ENCODE results near the gene CREG2.

The CREG2 gene

DNA sequence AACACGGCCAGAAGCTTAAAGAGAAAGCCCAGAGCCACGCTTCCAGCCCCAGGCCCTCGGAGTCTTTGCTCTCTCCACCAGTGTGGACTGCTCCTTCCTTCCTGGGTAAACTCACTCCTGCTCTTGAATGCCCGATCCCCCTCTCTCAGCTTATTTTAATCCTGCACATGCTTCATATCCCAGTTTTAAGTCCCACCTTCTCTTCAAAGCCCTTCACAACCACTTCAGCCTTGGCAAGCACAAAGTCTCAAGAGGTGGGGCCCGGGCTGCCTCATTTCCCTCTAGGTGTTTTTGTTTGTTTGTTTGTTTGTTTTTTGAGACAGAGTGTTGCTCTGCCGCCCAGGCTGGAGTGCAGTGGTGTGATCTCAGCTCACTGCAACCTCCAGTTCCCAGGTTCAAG lies 21.6 kb upstream of the CREG2 start:
- DNase-seq (ENCODE audit: low spot score), result no peak

DNA sequence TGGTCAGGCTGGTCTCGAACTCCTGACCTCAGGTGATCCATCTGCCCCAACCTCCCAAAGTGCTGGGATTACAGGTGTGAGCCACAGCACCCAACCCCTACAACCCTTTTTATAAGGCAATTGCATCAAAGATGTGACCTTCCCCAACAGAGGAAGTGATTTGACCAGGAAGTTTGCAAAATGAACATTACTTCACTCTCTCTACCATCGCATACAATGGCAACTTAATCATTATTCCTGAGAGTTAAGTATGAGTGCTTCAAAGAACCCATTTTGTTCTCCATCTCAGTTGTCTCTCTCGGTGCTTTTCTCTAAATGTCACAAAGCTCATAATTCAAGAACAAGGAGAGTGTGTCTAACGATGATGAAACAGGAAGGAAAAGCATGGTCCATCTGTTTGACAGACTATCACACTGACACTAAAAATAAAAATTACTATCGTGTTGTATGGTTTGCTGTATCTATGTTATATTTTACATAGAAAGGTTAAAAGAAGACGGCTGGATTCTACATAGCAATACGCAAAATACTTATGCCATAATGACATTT lies 18.1 kb upstream of the CREG2 start:
- no peak for DNase-seq (ENCODE audit: low spot score)

DNA sequence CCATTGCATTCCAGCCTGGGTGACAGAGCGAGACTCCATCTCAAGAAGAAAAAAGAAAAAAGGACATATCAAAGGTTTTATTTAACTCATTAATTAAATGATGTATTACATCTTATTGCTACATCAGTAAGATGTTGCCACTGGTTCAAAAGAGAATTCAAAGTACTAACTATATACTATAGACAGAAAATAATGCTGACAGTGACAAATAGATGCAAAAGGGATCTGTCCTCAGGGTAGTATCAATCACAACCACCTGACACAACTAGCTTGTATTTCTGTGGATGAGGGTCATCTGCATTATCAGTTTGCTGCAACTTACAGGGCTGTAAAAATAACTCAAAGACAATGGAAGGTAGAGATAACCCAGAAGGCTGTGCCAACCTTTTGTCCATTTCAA lies 16.4 kb upstream of the CREG2 start:
- no peak for DNase-seq (ENCODE audit: low spot score)

DNA sequence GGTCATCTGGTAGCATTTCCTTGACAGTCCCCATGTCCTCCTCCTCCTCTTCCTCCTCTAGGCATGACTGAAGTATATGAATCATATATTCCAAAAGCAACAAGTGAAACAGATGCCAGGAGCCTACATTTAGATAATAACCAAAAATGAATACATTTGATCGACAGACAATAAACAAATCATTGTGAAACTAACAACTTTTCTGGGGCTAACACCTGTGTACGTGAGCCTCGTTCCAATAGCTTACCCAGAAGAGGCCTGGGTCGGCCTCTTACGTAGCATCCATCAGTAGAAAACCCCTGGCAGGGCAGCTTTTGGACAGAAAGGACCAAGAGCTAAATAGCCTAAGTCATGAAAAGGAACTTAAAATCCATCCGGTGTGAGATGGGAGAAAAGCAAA lies 15.3 kb upstream of the CREG2 start:
- peak; percentile 37 for DNase-seq (ENCODE audit: low spot score)

DNA sequence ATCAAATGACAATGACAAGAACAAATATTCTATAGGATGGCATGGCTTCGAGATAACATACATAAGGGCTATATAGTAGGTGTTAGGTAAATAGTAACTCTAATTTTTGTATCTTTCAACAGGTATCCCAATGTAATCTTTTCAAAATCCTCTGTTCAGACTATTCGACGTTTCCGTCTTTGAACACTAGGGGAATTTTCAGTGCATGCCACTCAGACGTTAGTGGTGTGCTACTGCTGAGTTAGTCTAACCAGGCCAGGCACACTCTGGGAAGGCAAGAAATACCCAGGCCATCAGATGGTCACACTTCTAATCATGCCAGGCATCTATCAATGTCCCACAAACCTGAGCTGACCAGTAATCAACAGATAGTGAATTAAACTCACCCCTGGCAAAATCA lies 14.6 kb upstream of the CREG2 start:
- DNase-seq (ENCODE audit: low spot score), result no peak

DNA sequence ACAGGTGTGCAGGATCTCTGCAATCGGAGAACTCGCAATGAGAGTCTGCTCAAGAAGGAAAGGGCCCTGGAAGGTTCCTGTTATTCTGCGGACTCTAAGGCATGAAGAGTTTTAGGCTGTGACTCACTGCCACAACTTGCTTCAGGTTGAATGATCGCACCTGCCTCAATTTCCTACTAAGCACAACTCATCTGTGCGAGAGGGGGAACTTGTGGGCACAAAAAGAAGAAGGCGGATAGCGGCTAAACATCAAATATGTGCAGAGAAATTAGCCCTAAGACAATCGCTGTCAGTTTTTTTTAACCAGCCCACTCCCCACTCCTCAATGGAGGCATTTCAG lies 14.0 kb upstream of the CREG2 start:
- DNase-seq (ENCODE audit: low spot score), result no peak

DNA sequence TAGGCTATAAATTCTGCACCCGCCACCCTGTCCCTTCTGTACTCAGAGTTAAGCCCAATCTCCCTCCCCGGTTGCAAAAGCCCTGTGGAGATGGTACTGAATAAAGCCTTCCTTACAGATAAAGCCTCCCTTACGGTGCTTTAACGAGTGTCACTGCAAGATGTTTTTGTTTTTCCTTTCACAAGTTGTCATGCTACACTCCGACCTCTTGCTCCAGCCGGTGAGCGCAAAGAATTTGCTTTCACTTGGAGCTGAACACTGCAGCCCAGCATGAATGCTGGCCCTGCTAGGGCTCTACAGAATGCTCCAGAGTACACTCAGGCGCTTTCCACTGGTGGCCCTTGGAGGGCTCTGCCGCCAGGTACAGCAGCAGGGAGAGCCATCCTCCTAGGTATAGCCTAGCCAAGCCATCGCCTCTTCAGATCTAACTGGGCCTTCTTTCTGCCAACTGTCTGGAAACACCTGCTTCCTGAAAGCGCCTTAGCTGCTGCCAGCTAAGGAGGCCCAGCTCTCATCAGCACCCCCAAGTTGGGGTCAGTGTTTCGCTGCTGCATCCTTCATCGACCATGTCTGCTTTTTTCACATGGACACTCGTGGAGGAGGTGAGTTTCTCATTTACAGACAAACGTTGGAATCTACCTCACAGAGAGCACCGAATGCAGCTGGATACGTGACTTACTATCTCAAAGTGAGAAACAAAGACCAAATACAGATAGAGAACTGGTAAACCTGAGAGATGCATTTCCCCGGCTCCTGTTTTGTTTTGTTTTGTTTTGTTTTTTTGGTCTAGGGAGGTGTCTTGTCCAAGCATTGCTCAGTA lies 13.4 kb upstream of the CREG2 start:
- no peak for DNase-seq (ENCODE audit: low spot score)

DNA sequence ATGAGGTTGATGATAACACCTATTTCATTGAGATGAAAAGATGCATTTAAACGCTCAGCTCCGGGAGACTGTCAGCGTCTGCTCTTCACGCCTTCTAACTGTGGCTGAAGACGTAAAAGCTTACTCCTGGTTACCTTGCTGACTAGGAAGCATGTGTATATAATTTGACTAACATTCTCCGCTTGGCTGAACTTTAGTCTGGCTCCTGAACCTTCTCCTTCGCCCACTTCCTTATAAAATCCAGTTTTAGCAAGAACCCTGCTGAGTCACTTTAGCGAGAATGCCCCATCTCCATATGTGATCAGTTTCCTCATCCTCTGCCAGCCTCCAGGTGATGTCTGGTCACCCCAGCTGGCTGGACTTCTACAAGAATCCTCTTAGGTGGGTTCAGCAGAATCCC lies 12.7 kb upstream of the CREG2 start:
- DNase-seq (ENCODE audit: low spot score), result no peak

DNA sequence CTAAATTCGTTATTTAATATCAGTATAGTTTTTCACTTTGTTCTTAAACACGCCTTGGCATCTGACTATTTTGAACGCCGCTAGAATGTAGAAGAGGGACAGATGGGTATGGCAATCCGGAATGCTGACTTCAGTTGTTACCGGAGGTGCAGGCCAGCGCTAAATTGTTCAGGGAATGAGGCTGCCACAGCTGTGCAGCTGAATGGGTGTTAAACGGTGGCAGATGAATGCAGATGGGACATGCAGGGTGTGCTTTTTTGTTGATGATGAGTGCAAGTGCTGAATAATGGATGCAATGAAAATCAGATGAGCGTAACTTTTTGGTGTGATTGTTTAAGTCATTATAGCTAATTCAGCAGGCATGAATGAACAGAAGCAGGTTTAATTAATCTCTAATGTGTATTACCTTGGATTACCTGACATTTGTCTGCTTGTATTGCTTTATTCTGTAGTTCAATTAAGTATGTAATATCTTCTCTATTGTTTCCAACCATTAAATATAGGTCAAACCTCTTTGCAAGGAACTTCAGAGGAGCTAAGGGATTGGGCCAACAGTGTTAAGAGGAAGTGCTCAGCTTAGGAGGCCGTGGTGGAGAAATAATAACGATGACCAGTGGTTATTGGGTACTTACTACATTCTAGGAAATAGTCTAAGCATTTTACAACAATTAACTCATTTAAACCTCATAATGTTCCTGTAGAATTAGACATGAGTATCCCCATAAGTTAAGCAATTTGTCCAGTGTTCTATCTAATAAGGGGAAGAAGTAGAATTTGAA lies 11.9 kb upstream of the CREG2 start:
- DNase-seq (ENCODE audit: low spot score), result no peak

DNA sequence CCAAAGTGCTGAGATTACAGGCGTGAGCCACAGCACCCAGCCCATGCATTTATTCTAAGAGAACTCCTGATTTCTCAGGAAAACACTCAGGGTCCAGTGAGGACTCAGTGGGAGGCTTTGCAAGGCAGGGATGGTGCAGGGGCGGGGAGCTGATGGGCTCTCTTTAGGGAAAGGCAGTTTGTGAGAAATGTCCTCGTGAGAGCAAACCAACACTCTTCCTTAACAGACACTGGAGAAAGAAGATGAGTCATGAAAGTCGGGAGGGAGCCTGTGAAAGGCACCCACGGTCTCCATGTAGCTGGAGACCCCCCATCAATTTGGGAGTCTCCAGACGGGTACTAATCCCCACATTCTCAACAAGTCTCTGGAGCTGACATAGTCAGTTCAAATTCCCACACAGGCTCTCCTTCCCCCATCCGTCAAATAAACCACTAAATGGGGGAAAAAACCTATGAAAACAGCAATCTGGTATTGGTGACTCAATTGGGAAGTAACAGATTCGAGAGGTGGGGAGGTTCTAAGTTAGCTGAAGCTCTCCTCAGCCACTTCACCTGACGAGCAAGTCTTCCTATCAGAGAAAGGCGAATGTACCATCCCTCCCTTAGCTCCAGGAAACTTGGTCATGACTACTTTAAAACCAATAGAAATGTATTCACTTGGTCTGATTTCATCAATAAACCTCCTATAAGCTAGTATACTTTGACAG lies 11.0 kb upstream of the CREG2 start:
- DNase-seq (ENCODE audit: low spot score), result peak; percentile 55

DNA sequence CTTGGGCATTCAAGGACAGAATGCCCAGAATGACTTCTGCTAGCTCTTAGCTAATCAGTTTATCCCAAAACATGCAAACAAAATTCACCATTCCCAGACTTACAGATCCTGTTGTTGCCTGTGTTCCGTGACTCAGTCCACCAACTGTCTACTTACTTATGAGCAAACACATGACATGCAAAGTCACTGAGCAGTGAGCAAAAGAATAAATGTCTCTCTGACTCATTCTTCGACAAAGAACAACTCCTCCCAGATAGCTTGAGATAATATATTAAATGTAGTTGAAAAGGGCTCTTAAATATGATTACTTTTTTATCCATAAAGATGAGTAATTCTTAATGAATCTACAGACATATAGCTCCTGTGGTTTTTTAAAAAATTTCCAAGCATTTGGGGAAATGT lies 9.0 kb upstream of the CREG2 start:
- peak; percentile 39 for DNase-seq (ENCODE audit: low spot score)

DNA sequence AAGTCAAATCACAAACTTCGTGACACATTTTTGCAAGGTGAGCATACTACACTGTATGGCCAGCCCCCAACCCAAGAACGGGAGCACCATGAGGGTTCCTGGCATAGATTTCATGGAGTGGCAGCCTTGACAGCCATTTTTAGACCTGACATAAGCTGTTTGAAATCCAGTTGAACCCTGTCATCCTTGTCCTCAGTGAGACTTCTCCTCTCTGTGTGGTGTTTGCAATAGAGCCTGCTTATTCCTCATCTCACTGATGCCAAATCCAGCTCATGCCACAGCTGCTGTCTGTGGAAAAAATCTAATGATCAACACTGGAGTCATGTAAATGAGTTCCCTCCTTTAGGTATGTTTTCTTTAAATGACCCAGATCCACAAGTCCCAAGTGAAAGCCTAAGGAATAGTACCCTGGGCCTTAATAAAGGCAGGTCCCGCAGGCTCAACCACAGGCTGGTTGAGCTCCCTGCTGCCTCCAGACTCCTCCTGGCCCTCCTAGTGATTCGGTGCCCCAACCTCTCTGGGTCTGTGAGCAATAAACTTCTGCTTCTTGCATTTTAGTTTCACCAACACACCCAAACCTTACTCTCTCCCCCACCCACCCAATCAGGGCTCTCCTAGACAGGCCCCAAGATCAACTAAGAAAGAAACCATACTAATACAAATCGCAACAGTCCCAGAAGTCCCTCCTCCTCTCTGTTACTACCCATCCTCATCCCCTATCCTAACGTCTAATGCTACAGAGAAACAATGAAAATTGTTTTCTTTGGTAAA lies 8.4 kb upstream of the CREG2 start:
- DNase-seq (ENCODE audit: low spot score), result peak; percentile 32

DNA sequence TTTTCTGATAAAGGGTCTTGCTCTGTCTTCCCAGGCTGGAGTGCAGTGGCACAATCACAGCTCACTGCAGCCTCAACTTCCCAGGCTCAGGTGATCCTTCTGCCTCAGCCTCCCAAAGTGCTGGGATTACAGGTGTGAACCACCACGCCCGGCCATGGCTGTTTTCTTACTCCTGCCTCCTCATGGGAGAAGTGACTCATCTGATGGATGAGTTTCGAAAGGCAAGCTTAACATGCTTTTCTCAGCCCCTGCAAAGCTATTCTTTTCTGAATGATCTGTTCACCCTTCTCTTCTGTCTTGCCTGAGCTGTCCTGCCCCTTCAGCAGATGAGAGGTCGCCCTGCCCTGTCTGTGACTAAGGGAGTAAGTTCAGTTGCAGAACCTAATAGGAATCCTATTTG lies 929 bp upstream of the CREG2 start:
- no peak for DNase-seq (ENCODE audit: low spot score)

DNA sequence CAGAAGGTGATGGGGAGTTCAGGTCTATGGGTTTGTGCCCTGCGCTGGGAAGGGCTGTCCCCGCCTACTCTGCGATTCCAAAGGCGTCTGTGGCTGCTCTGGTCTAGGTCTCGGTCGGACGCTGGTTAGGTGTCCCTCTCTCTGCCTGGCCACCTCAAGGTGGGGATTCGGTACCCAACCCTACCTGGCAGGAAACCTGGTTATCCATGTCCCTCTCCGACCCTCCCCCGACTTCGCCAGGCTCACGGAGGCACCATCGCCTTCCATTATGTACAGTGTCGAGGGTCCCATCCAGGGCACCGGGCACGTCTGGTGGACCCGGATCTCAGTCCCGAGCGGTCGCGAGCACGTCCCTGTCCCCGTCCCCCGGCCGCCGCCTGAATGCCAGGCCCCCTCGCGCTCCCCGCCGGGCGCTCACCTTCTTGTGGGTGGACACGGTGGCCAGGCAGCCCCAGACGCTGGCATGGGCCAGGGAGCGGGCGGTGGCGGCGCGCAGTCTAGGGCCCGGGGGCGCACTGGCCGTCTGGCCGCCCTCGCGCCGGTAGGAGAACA lies 628 bp downstream of the CREG2 start:
- DNase-seq (ENCODE audit: low spot score), result no peak

DNA sequence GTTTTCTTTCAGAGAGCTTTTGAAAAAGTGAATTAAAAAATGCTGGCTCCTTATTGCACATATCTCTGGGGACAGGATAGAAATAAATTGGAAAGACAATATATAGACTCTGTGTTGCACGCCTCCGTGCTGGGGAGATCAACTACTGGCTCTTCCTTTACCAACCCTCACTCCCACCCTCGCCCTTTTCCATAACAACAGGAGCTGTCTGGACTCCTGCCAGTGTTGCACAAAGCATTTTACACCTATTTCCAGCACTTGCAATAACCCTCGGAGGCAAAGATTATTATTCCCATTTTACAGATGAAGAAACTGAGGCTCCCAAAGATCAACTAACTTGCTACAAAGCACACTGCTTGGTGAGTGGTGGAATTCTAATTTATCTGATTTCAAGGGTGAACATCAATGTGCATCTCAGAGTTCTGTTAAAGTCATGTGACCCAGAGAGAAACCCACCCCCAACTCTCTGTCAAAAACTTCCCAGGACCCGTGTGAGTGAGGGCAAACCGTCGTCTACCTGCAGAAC lies 4.2 kb downstream of the CREG2 start:
- no peak for DNase-seq (ENCODE audit: low spot score)

DNA sequence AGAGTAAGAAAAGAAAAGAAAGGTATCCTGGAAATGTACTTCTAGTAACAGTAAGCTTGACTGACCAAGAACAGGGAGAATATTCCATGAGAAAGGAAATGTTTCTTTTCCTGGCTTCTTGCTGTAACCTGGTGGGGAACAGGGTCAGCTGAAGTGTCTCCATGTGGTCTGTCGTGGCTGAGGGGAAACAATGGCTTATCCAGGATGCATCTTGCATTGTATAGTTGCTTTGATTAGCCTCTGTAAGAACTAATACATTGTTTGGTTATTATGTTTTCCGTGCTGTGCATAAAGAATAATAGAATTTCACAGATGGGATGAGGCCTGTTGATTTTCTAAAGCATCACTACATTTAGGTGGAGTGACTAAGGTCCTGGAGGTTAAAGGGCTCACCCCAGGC lies 4.9 kb downstream of the CREG2 start:
- DNase-seq (ENCODE audit: low spot score), result no peak

DNA sequence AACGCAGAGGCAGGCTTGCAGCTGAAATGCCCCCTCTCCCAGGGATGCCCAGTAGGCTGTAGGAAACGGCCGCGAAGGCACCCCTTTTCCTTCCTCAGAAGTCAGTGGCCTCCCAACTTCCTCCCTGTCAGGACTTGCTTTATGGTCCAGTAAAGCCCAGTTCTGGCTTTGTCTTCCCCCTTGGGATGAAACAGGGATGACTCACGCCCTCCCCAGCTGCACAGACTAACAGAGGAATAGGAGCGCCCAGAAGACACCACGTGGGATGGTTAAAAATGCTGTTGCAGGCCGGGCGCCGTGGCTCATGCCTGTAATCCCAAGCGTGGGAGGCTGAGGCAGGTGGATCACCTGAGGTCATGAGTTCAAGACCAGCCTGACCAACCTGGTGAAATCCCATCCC lies 6.9 kb downstream of the CREG2 start:
- no peak for DNase-seq (ENCODE audit: low spot score)

DNA sequence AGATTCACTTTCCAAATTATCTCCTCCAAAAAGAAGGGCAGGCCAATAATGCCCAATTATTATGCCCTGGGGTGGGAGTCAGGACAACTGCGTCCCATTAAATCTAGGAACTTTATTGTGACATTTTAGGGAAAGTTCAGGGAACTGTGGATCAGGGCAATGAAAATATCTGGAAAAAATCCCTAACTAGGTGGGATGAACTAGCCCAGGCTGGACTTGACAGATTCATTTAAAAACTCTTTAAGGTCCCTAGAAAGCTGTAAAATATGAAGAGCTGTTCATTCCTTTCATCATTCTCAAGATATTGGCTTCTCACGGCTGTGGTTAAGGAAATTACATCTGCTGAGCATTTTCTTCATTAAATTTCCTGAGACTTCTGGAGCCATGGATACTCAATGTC lies 8.2 kb downstream of the CREG2 start:
- DNase-seq (ENCODE audit: low spot score), result no peak

DNA sequence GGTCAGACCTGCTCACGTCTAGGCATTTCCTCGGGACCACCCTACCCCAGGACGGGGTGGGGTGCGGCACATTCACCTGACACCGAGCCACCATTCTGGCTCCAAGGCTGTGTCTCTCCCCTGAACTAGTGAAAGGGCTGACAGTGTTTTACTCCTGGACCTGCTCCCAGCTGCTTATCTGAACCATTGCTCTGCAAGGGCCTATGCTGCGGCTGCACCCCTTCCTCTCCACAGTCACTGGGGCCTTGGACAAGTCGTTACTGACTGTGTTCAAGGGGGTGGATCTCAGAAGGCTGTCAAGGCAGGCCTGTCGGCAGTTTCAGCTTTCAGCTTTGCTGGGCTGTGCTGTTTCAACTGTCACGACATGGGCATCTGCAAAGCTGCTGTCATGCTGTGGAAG lies 11.7 kb downstream of the CREG2 start:
- no peak for DNase-seq (ENCODE audit: low spot score)

DNA sequence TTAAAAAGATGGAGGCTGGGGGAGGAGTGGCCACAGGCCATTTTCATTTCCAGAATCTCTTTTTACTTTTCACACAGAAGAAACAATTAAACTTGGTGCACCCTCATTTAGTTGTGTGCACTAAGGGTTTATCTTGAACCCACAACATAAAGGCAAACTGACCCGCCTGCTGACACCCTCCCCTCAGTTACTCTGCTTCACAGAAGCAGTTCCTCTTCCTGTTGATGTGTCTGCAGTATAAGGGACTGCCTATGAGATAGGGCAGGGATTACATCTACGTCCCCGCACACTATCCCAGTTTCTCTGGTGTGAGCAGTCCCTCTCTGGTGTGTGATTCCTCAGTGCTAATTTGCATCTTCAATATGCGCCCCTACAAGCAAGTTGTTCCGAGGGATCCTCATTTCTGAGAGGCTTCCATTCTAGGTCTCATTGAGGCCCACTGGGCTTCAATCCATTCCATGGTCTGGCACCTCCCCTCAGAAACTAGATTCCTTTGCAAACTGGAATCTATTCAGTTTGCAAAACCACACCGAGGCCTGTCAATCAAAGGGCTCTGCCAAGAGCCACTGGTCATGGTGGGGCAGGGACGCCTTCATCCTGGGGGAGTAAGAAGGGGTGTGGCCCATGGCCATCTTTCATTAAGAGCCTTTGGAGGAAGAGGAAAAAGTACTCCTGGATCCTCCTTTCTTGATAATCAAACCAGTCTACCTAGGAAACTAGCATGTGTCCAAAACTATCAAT lies 12.3 kb downstream of the CREG2 start:
- DNase-seq (ENCODE audit: low spot score), result no peak

DNA sequence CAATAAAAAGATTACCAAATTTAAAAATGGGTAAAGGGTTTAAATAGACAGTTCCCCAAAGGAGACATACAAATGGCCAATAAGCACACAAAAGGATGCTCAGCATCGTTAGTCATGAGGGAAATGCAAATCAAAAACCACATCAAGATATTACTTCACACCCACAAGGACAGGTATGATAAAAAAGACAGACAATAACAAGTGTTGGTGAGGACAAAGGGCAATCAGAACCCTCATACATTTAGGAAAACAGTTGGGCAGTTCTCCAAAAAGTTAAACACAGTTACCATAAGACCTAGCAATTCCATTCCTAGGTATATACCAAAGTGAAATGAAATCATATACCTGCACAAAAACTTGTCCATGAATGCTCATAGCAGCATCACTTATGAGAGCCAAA lies 14.5 kb downstream of the CREG2 start:
- no peak for DNase-seq (ENCODE audit: low spot score)

All from activated CD4-positive, alpha-beta T cell treated with anti-CD3 and anti-CD28 coated beads, Interleukin-2, Interleukin-4, amounts not matched to agents 100 ng/mL and 50 ng/mL, durations not matched to agents 16 hours and 8 hours (primary cell).